BJ (cell line): ENCODE results near the gene MED7. TPM values are rescaled to one million over a fixed set of nuclear protein-coding genes. Genes with fewer than 3 reads are reported as not detected.

Experiments
- CTCF ChIA-PET: fragments of 350-600 bp; formaldehyde crosslinking; extraction: SDS; loops from one replicate; lab custom pipeline; 2021; ENCODE audit warnings: antibody characterized with exemption, inconsistent platforms; lab: Yijun Ruan, JAX
- POLR2A ChIA-PET: fragments of 300-600 bp; sonication (Branson Sonifier 250); formaldehyde crosslinking; extraction: SDS; loops from one replicate; lab custom pipeline; 2021; ENCODE audit warnings: antibody characterized with exemption; lab: Charles Lee
- DNase-seq: peaks from one replicate; pipeline ENCODE4 v3.0.0-alpha.2; 2011; ENCODE audit warnings: low read depth
- H3K27me3 ChIP-seq: 2 replicates; pipeline ENCODE4 v1.6.0; 2011; ENCODE audit warnings: low read length; ENCODE audit not compliant: control insufficient read depth, insufficient read depth
- H3K36me3 ChIP-seq: 2 replicates; pipeline ENCODE4 v1.5.1; 2011; ENCODE audit warnings: low read length; ENCODE audit not compliant: control insufficient read depth, insufficient read depth
- H3K4me3 ChIP-seq: 2 replicates; pipeline ENCODE4 v1.5.1; 2011; ENCODE audit warnings: low read depth, mild to moderate bottlenecking, control low read depth, low read length
- CTCF ChIP-seq: IDR thresholded peaks from 2 replicates; pipeline ENCODE4 v1.5.1; 2011; ENCODE audit warnings: low read depth, mild to moderate bottlenecking, control low read depth, inconsistent platforms, low read length, moderate library complexity; ENCODE audit not compliant: insufficient read depth
- polyA plus RNA-seq: library from polyadenylated mRNA; depleted of rRNA; stranded (reverse); fragments of >200 nt; gene quantifications from 2 replicates; pipeline ENCODE4 v1.2.3, GENCODE V29; 2011

Gene MED7
- polyA plus RNA-seq, 1 experiment = 5.7 TPM

GRCh38 chr5:157167214-157167621 lies 24.6 kb upstream of the MED7 start:
- no peak for TF ChIP-seq CTCF
- H3K36me3 ChIP-seq = no peaks in the 10 kb centered on the region
- DNase-seq = no peak
- POLR2A ChIA-PET = no interaction called here
- peaks cover 1% of the 10 kb centered on the region; the same call in 1 of the 2 replicates for H3K27me3 ChIP-seq
- CTCF ChIA-PET = interaction anchor here (2.1 kb wide), 1 partner anchor 12 kb away, joined by 8 read pairs; no protein-coding TSS in a partner anchor
- no peak overlapping the region for H3K4me3 ChIP-seq

GRCh38 chr5:157166214-157167213 lies 23.8 kb upstream of the MED7 start, which contains the start of gene GARIN3:
GARIN3 (minus strand) TSS chr5:157166264; CDS start chr5:157166168, 96 bp downstream.
- no peak for DNase-seq
- ChIA-PET POLR2A (no interaction called here), CTCF (interaction anchor here (1.3 to 2.1 kb wide), 2 partner anchors 13 to 85 kb away, joined by 3 to 8 read pairs; no protein-coding TSS in a partner anchor)
- Histone ChIP-seq H3K27me3 (peaks cover 1% of the 10 kb centered on the region; the same call in 1 of the 2 replicates), H3K36me3 (no peaks in the 10 kb centered on the region), H3K4me3 (no peak within 1 kb of the TSS)
- no peak for TF ChIP-seq CTCF

DNA sequence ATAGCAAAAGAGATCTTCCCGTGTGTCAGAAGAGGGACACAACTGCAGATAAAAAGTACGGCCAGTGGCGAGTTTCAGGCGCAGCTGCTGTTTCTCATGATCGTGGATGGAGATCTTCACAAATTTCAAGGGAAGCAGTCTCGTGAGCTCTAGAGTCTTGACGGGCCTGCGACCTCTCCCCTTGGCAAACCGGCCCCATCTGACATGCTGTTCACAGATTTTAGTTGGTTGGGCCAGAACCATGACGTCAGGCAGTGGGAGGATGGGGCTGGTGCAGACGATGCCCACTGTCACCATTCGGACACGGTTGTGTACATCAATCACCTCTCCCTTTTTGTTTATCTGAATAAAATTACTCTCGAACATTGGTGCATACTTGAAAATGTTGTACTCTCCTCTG lies 23.0 kb upstream of the MED7 start:
- POLR2A ChIA-PET = no interaction called here
- H3K36me3 ChIP-seq = no peaks in the 10 kb centered on the region
- peaks cover 1% of the 10 kb centered on the region; the same call in 1 of the 2 replicates for H3K27me3 ChIP-seq
- DNase-seq = no peak
- CTCF ChIA-PET = interaction anchor here (1.3 kb wide), 1 partner anchor 86 kb away, joined by 3 read pairs; no protein-coding TSS in a partner anchor
- H3K4me3 ChIP-seq = no peak overlapping the region
- no peak for TF ChIP-seq CTCF

GRCh38 chr5:157165261-157165660 lies 22.6 kb upstream of the MED7 start:
- TF ChIP-seq CTCF = no peak
- POLR2A ChIA-PET = no interaction called here
- no peak for DNase-seq
- H3K27me3 ChIP-seq = peaks cover 1% of the 10 kb centered on the region; the same call in 1 of the 2 replicates
- CTCF ChIA-PET = interaction anchor here (1.3 kb wide), 1 partner anchor 86 kb away, joined by 3 read pairs; no protein-coding TSS in a partner anchor
- no peaks in the 10 kb centered on the region for H3K36me3 ChIP-seq
- no peak overlapping the region for H3K4me3 ChIP-seq

DNA sequence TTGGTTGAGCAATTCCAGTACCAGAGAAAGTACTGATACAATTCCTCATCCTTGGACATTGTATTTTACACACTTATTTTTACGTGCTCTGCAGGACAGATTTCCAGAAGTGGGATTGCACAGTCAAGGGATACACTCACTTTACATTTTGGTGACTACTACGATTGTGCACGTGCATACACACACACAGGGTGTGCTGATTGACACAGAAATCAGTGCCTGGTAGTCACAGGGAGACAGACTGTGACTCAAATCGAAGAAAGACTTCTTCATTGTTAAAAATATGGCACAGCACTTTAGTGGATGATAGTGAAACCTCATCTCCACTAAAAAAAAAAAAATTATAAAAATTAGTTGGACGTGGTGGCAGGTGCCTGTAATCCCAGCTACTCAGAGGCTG lies 21.9 kb upstream of the MED7 start:
- no peaks in the 10 kb centered on the region for H3K36me3 ChIP-seq
- no peak for DNase-seq
- no peak overlapping the region for H3K4me3 ChIP-seq
- CTCF ChIA-PET = no interaction called here
- POLR2A ChIA-PET = no interaction called here
- peaks cover 1% of the 10 kb centered on the region; the same call in 1 of the 2 replicates for H3K27me3 ChIP-seq
- TF ChIP-seq CTCF = no peak
